Neutrophil (primary cell): ENCODE data around the gene MRPS11.
A peak's percentile ranks its signal among the peaks of the same experiment; 100 is the strongest.

Experiments used
- H3K27ac ChIP-seq: fragments of 200-600 bp; sonication (generic); 2 replicates; pipeline ENCODE4 v1.5.1; 2016; ENCODE audit warnings: mild to moderate bottlenecking, moderate library complexity
- H3K27me3 ChIP-seq: fragments of 200-600 bp; sonication (generic); 2 replicates; pipeline ENCODE4 v1.6.0; 2016; ENCODE audit warnings: mild to moderate bottlenecking
- H3K36me3 ChIP-seq: fragments of 200-600 bp; sonication (generic); 2 replicates; pipeline ENCODE4 v1.5.1; 2017
- H3K4me1 ChIP-seq, 2 experiments: fragments of 200-600 bp in 1 of 2; sonication (generic) in 1 of 2; 1 replicate in 1 of 2; 2 replicates in 1 of 2; pipeline versions ENCODE4 v1.5.1 to v1.6.1; 2013 to 2016; ENCODE audit warnings: low read depth in 1 of 2, low read length in 1 of 2, mild to moderate bottlenecking in 1 of 2, moderate library complexity in 1 of 2; ENCODE audit not compliant: control insufficient read depth in 1 of 2, insufficient read depth in 1 of 2
- H3K4me3 ChIP-seq, 2 experiments: fragments of 200-600 bp in 1 of 2; sonication (generic) in 1 of 2; 1 replicate in 1 of 2; 2 replicates in 1 of 2; pipeline ENCODE4 v1.5.1; 2013 to 2016; ENCODE audit warnings: low read depth in 1 of 2, low read length in 1 of 2, mild to moderate bottlenecking in 1 of 2, moderate library complexity in 1 of 2
- H3K9me3 ChIP-seq: fragments of 200-600 bp; sonication (generic); 2 replicates; pipeline ENCODE4 v1.5.1; 2016
- TF ChIP-seq, protein P1 (sequence below): fragments of 200-600 bp; sonication (generic); IDR thresholded peaks from 2 replicates; pipeline ENCODE4 v1.5.1; 2016; ENCODE audit warnings: antibody characterized with exemption

The MRPS11 gene

DNA sequence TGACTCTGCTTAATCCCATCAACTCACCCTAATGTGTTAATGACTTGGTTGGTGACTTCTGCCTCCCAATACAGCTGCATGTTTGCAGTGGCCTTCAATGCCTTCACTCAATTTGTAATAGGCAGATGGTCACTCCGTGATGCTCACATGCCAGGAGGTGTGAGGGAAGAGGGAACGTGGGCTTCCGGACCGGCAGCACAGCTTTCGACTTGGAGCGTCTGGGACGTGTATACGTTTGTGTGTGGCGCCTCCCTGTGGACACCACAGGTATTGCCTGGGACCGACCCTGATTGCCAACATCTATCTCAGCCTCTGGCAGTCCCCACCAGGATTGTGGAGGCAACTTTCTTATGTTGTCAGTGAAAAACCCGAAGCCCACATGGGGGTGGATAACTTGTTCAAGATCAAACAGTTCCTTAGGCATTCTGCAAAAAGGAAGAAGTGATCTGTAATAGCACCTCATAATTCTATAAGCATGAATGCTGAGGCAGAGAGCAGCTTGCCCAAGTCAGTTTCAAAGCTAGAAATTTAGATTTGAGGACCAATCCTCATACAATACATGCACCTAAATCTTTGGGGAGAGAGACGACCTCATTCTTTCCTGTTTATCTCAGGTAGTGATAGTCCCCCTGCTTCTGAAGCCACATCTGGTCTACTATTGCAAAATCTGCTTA lies 17.2 kb upstream of the MRPS11 start:
- Histone ChIP-seq H3K9me3 (no peaks in the 10 kb centered on the region), H3K4me1 (no peaks in the 10 kb centered on the region), H3K36me3 (no peaks in the 10 kb centered on the region), H3K27me3 (peaks cover 14% of the 10 kb centered on the region), H3K4me3 (no peak overlapping the region), H3K27ac (no peak overlapping the region)
- TF ChIP-seq, protein P1, sequence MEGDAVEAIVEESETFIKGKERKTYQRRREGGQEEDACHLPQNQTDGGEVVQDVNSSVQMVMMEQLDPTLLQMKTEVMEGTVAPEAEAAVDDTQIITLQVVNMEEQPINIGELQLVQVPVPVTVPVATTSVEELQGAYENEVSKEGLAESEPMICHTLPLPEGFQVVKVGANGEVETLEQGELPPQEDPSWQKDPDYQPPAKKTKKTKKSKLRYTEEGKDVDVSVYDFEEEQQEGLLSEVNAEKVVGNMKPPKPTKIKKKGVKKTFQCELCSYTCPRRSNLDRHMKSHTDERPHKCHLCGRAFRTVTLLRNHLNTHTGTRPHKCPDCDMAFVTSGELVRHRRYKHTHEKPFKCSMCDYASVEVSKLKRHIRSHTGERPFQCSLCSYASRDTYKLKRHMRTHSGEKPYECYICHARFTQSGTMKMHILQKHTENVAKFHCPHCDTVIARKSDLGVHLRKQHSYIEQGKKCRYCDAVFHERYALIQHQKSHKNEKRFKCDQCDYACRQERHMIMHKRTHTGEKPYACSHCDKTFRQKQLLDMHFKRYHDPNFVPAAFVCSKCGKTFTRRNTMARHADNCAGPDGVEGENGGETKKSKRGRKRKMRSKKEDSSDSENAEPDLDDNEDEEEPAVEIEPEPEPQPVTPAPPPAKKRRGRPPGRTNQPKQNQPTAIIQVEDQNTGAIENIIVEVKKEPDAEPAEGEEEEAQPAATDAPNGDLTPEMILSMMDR, result peak; percentile 61

DNA sequence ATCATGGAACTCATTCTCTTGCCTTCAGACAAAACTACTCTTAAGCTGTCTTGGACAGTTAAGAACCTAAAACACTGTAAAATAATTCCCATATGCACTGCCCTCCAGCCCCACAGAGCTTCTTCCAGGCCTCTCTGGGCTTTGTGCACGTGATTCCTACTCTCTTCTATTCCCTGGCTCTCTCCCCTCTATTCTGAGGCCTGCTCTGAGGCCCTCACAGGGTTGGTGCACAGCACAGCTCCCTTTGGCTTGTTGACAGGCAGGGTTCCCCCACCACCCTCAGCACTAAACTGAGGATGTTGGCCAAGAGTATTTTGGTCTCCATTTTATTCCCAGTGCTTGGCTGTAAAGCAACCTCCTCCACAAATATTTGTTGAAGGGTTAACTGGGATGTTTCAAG lies 13.9 kb upstream of the MRPS11 start:
- no peak overlapping the region for H3K4me3 ChIP-seq
- H3K27me3 ChIP-seq, result no peaks in the 10 kb centered on the region
- H3K27ac ChIP-seq, result no peak overlapping the region
- peaks cover under 1% of the 10 kb centered on the region for H3K36me3 ChIP-seq
- TF ChIP-seq, protein P1, result no peak
- no peaks in the 10 kb centered on the region for H3K4me1 ChIP-seq
- no peaks in the 10 kb centered on the region for H3K9me3 ChIP-seq

DNA sequence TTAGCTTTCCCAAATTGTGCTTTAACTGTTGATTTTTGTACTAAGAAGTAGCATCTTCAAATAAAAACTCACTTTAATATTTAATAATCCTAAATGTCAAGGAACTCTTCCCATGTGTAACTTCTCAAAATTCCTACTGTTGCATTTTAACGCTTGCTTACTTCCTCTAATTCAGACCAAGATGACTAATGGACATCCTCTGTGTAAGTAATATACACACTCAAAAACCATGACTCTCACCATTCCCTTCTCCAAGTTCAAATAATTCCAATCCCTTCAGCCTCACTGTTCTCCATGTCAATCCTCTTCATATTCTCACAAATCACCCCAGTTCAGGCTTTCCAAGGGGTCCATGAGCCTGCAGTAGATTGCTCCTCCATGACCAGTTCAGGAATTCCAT lies 13.3 kb upstream of the MRPS11 start:
- TF ChIP-seq, protein P1, result no peak
- Histone ChIP-seq H3K27ac (no peak overlapping the region), H3K27me3 (no peaks in the 10 kb centered on the region)

DNA sequence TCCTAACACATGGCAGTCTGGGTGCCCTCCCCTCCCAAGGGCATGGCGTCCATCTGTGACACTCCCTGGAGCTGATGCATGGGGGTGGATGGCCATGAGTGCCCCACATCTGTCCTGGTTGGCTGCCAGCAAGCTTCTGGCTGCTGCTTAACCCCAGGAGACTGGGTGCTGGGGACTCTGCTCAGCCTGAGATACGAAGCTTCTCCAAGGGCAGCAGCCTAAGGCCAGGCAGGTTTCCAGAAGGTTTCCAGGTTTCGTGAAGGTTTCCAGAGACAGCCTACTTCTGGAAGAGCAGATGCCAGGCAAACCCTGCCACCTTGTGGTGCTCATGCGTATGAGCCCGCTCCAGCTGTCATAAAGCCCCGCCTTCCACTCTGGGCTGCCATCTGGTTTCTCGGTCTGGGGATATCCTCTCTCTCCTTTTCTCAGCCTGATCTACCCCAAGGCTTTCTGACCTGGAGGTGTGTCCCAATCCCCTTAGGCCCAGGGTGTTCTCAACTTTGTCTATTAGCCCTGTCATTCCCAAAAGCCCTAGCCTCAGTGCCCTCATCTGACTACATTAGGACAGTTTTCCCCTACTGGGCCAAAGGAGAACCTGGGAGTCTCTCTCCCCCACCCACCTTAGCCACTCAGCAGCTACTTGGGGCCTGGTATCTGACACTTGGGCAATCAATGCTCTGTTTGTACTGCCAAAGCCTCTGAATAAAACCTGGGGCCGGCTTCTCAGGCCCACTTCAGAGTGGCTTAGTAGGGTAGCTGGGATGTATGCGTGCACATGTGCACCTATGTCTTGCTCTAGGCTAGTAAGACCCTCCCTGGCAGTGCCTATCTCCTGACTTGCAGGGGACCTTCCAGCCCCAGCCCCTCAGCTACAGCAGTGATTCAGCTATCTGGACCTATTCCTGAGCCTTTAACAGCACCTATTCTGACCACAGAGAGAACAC lies 12.4 kb upstream of the MRPS11 start:
- TF ChIP-seq, protein P1, result no peak
- Histone ChIP-seq H3K27me3 (no peaks in the 10 kb centered on the region), H3K4me1 (no peaks in the 10 kb centered on the region), H3K9me3 (no peaks in the 10 kb centered on the region), H3K4me3 (no peak overlapping the region), H3K27ac (no peak overlapping the region), H3K36me3 (peaks cover 16% of the 10 kb centered on the region)

More for the DNA sequence above, 13.3 kb upstream of the MRPS11 start:
- Histone ChIP-seq H3K4me1 (no peaks in the 10 kb centered on the region), H3K4me3 (no peak overlapping the region), H3K9me3 (no peaks in the 10 kb centered on the region), H3K36me3 (peaks cover 7% of the 10 kb centered on the region)

DNA sequence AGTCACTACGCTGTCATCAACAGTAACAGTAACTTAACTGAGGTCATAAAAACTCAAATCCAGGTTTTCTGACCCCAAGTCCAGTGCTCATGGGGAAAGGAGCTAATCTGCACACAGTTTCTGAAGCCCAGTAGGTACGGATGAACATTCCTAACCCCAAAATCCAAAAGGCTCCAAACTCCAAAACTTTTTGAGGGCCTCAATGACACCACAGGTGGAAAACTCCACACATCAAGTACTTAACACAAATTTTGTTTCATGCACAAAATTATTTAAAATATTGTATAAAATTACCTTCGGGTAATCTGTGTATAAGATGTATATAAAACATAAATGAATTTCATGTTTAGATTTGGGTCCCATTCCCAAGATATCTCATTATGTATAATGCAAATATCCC lies 10.8 kb upstream of the MRPS11 start:
- no peak overlapping the region for H3K4me3 ChIP-seq
- H3K9me3 ChIP-seq, result no peaks in the 10 kb centered on the region
- TF ChIP-seq, protein P1, result no peak
- H3K4me1 ChIP-seq, result no peaks in the 10 kb centered on the region
- H3K27ac ChIP-seq, result no peak overlapping the region
- peaks cover 23% of the 10 kb centered on the region for H3K36me3 ChIP-seq
- no peaks in the 10 kb centered on the region for H3K27me3 ChIP-seq
